OCI-LY7 (cell line): Measurements from ENCODE around the gene IL1RN. TPM values are rescaled to one million over a fixed set of nuclear protein-coding genes. Genes with fewer than 3 reads are reported as not detected.
A peak's percentile ranks its signal among the peaks of the same experiment; 100 is the strongest.

Source experiments
- BruUV-seq: library from RNA; stranded (reverse); fragments of 400-500 nt; replicated peaks from 2 replicates; lab custom pipeline; 2021; lab: Mats Ljungman, UMichigan
- CTCF ChIA-PET: fragments of 300-600 bp; sonication (Branson Sonifier 250); formaldehyde crosslinking; loops from one replicate; lab custom pipeline; 2022; ENCODE audit warnings: antibody characterized with exemption; ENCODE audit not compliant: unreplicated experiment; lab: Charles Lee
- POLR2A ChIA-PET: fragments of 300-600 bp; sonication (Branson Sonifier 250); formaldehyde crosslinking; loops from one replicate; lab custom pipeline; 2022; ENCODE audit warnings: antibody characterized with exemption; lab: Charles Lee
- DNase-seq: peaks from one replicate; pipeline ENCODE4 v3.0.0-alpha.2; 2015; ENCODE audit warnings: low spot score
- H2AFZ ChIP-seq: fragments of 200-600 bp; sonication (generic), shearing (Covaris generic); 2 replicates; pipeline ENCODE4 v1.6.1; 2014; ENCODE audit warnings: mild to moderate bottlenecking, antibody characterized with exemption, low read length, moderate library complexity
- H3K27ac ChIP-seq: fragments of 200-600 bp; sonication (generic); 2 replicates; pipeline ENCODE4 v1.5.1; 2014; ENCODE audit warnings: mixed run types, low read depth, mild to moderate bottlenecking, moderate library complexity, low read length, inconsistent platforms; ENCODE audit not compliant: poor library complexity, severe bottlenecking
- H3K36me3 ChIP-seq: fragments of 200-600 bp; sonication (generic); 2 replicates; pipeline ENCODE4 v1.6.1; 2014; ENCODE audit warnings: mild to moderate bottlenecking, antibody characterized with exemption, low read length, moderate library complexity, mixed read lengths; ENCODE audit not compliant: insufficient read depth
- H3K4me1 ChIP-seq: fragments of 200-600 bp; sonication (generic); 2 replicates; pipeline ENCODE4 v1.5.1; 2014; ENCODE audit warnings: mild to moderate bottlenecking, low read length; ENCODE audit not compliant: insufficient read depth, poor library complexity, severe bottlenecking
- H3K4me2 ChIP-seq: fragments of 200-600 bp; sonication (generic); 2 replicates; pipeline ENCODE4 v1.6.1; 2014; ENCODE audit warnings: mild to moderate bottlenecking, low read length
- H3K4me3 ChIP-seq: fragments of 200-600 bp; sonication (generic); 2 replicates; pipeline ENCODE4 v1.5.1; 2014; ENCODE audit warnings: mild to moderate bottlenecking, low read depth, low read length; ENCODE audit not compliant: poor library complexity, severe bottlenecking
- H3K79me2 ChIP-seq: fragments of 200-600 bp; sonication (generic); 2 replicates; pipeline ENCODE4 v1.6.1; 2016; ENCODE audit warnings: low read depth, mild to moderate bottlenecking, low read length, moderate library complexity, mixed read lengths; ENCODE audit not compliant: insufficient read depth
- H3K9me2 ChIP-seq: fragments of 200-600 bp; sonication (generic); 2 replicates; pipeline ENCODE4 v1.6.1; 2016; ENCODE audit warnings: mild to moderate bottlenecking, low read length, mixed read lengths; ENCODE audit not compliant: insufficient read depth
- H3K9me3 ChIP-seq: fragments of 200-600 bp; sonication (generic); 2 replicates; pipeline ENCODE4 v1.6.1; 2014; ENCODE audit warnings: mild to moderate bottlenecking, mixed run types, low read length, mixed read lengths
- H4K20me1 ChIP-seq: fragments of 200-600 bp; sonication (generic); 2 replicates; pipeline ENCODE4 v1.6.1; 2014; ENCODE audit warnings: mild to moderate bottlenecking, antibody characterized with exemption, low read length, moderate library complexity, mixed read lengths; ENCODE audit not compliant: insufficient read depth
- EZH2phosphoT487 ChIP-seq: fragments of 200-600 bp; sonication (generic); IDR thresholded peaks from 2 replicates; pipeline ENCODE4 v1.6.1; 2018; ENCODE audit warnings: low read depth, borderline replicate concordance, mild to moderate bottlenecking, mixed run types, antibody characterized with exemption, low read length, moderate library complexity, mixed read lengths
- intact Hi-C: fragments of 100-400 bp; cut with micrococcal nuclease; formaldehyde crosslinking; loops from one replicate; pipeline ENCODE4 v1.10.0; 2022; ENCODE audit not compliant: unreplicated experiment
- total RNA-seq, 2 experiments: library from RNA; depleted of rRNA in 1 of 2; stranded (reverse); fragments of >200 nt in 1 of 2; shearing (Covaris generic) in 1 of 2; gene quantifications; 2 replicates each; pipeline ENCODE4 v1.2.3, GENCODE V29; 2014 to 2022
- TF ChIP-seq, protein P1 (sequence below): fragments of 200-600 bp; sonication (generic); conservative IDR thresholded peaks from 2 replicates; pipeline ENCODE4 v1.5.1; 2014; ENCODE audit warnings: mild to moderate bottlenecking, antibody characterized with exemption, low read length, moderate library complexity, mixed read lengths

The IL1RN gene
- total RNA-seq, 2 experiments from 2014 or later: not detected

DNA sequence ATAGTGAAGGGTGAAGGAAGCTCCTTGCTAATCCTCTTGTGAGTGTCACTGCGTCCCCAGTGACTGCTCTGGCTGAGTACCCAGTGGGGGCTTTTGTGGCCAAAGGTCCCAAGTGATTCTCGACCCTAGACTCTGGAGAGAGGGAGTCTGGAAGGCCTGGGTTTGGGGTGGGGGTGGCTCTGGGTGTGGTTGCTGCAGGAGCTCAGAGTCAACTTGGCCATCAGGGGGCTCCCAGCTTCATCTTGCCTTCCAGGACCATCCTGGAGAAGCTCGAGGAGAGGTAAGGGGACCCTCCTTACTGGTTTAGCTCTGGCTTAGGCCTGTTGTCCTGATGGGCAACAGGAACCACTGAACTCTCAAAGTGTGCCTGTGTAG, 47.0 kb downstream of the IL1RN start:
- peaks cover 53% of the 10 kb centered on the region for H3K79me2 ChIP-seq
- H3K4me2 ChIP-seq: peak overlapping the region; percentile 100
- no peak for TF ChIP-seq EZH2phosphoT487
- TF ChIP-seq, protein P1, sequence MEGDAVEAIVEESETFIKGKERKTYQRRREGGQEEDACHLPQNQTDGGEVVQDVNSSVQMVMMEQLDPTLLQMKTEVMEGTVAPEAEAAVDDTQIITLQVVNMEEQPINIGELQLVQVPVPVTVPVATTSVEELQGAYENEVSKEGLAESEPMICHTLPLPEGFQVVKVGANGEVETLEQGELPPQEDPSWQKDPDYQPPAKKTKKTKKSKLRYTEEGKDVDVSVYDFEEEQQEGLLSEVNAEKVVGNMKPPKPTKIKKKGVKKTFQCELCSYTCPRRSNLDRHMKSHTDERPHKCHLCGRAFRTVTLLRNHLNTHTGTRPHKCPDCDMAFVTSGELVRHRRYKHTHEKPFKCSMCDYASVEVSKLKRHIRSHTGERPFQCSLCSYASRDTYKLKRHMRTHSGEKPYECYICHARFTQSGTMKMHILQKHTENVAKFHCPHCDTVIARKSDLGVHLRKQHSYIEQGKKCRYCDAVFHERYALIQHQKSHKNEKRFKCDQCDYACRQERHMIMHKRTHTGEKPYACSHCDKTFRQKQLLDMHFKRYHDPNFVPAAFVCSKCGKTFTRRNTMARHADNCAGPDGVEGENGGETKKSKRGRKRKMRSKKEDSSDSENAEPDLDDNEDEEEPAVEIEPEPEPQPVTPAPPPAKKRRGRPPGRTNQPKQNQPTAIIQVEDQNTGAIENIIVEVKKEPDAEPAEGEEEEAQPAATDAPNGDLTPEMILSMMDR: peak; percentile 72
- ChIA-PET CTCF (interaction anchor here (0.6 to 2.2 kb wide), 5 partner anchors 10 to 103 kb away, joined by 3 to 17 read pairs (median 4); no protein-coding TSS in a partner anchor), POLR2A (interaction anchor here (0.5 to 3.8 kb wide), 13 partner anchors 9 to 656 kb away, joined by 3 to 25 read pairs (median 5); no protein-coding TSS in a partner anchor)
- H3K4me1 ChIP-seq: peaks cover 27% of the 10 kb centered on the region
- intact Hi-C loops: loop anchor here (1.0 to 10.0 kb wide), 3 partner anchors 25 to 690 kb away; no protein-coding TSS in a partner anchor
- no peak overlapping the region; the same call in 1 of the 2 replicates for H2AFZ ChIP-seq
- peaks cover 28% of the 10 kb centered on the region for H4K20me1 ChIP-seq
- H3K4me3 ChIP-seq: peak overlapping the region; percentile 90
- H3K27ac ChIP-seq: peak overlapping the region; percentile 87
- peaks cover 25% of the 10 kb centered on the region for H3K36me3 ChIP-seq
- no peaks in the 10 kb centered on the region for H3K9me2 ChIP-seq
- DNase-seq: peak; percentile 53
- BruUV-seq: no TSS peak
- no peaks in the 10 kb centered on the region for H3K9me3 ChIP-seq

DNA sequence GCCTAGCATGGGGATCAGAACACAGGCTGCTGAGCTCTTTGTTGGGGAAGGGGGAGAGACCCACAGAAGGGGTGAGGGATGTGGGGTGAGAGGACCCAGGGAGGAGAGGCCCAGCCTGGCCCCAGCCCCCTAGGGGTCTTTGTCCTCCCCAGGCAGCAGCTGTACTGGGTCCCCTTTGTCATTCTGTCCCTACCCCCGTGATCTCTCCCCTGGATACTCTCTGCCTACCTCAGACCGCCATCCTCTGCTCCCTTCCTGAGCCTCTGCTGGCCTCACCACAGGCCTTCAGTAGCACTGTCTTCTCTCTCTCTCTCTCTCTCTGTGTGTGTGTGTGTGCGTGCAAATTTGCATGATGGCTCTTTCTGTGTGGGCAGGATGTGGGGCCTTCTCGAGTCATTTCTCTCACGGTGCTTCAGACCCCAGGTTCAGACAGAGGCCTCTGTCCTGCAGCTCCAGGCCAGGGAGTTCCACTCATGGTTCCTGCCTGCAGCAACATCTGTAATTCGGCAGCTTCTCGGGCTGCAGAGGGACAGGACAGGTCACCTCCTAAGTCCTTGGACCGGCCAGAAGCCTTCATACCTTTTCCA, 47.7 kb downstream of the IL1RN start:
- intact Hi-C loops: loop anchor here (10.0 kb wide), 1 partner anchor 690 kb away; no protein-coding TSS in a partner anchor

More for the DNA sequence above, 47.7 kb downstream of the IL1RN start:
- Histone ChIP-seq H3K4me1 (peaks cover 27% of the 10 kb centered on the region), H3K79me2 (peaks cover 61% of the 10 kb centered on the region), H3K4me2 (peak overlapping the region; percentile 100), H3K27ac (peak overlapping the region; percentile 87), H3K36me3 (peaks cover 29% of the 10 kb centered on the region), H3K4me3 (peak overlapping the region; percentile 90), H2AFZ (no peak overlapping the region), H3K9me2 (no peaks in the 10 kb centered on the region), H4K20me1 (peaks cover 28% of the 10 kb centered on the region), H3K9me3 (no peaks in the 10 kb centered on the region)
- TF ChIP-seq, protein P1: no peak
- no peak for TF ChIP-seq EZH2phosphoT487
- POLR2A ChIA-PET: interaction anchor here (0.6 to 3.8 kb wide), 10 partner anchors 9 to 37 kb away, joined by 3 to 25 read pairs (median 5); no protein-coding TSS in a partner anchor
- peak; percentile 90 for DNase-seq
- no TSS peak for BruUV-seq
- CTCF ChIA-PET: interaction anchor here (0.6 to 2.2 kb wide), 4 partner anchors 24 to 102 kb away, joined by 3 to 17 read pairs (median 6); no protein-coding TSS in a partner anchor
